Endothelial cell (in vitro differentiated cells): Measurements from ENCODE around the gene DDB1. TPM values are rescaled to one million over a fixed set of nuclear protein-coding genes. Genes with fewer than 3 reads are reported as not detected.

Source experiments
- total RNA-seq: library from RNA; stranded (reverse); fragmentation: NEBNext Ultra II Directional; extraction: Animal tissue kit (Norgen Biotek cat#: 25700); gene quantifications from one replicate; pipeline ENCODE4 v1.2.1, GENCODE V29; 2021; ENCODE audit not compliant: unreplicated experiment

The DDB1 gene
- total RNA-seq, 1 donor from 2014 or later = 239 TPM

Other genes starting within 250 kb of the DDB1 start
- gene CD5, start 230.6 kb downstream of the DDB1 start, total RNA-seq = not detected
- gene VPS37C, start 171.7 kb downstream of the DDB1 start, total RNA-seq = 23.9 TPM
- gene PGA3, start 129.6 kb downstream of the DDB1 start, total RNA-seq = 0.80 TPM
- gene PGA4, start 110.8 kb downstream of the DDB1 start, total RNA-seq = 0.64 TPM
- gene PGA5, start 91.9 kb downstream of the DDB1 start, total RNA-seq = 1.2 TPM
- 25.3 TPM for gene VWCE, start 37.8 kb downstream of the DDB1 start, total RNA-seq
- 53.1 TPM for gene TKFC, start 123 bp upstream of the DDB1 start, total RNA-seq
- gene CYB561A3, start 28.8 kb upstream of the DDB1 start, total RNA-seq = 21.6 TPM
- gene TMEM138, start 29.3 kb upstream of the DDB1 start, total RNA-seq = 18.8 TPM
- gene TMEM216, start 59.5 kb upstream of the DDB1 start, total RNA-seq = 11.6 TPM
- gene CPSF7, start 96.9 kb upstream of the DDB1 start, total RNA-seq = 79.5 TPM
- 47.2 TPM for gene SDHAF2, start 97.0 kb upstream of the DDB1 start, total RNA-seq
- gene LRRC10B, start 175.6 kb upstream of the DDB1 start, total RNA-seq = 0.13 TPM
- 9.7 TPM for gene SYT7, start 248.0 kb upstream of the DDB1 start, total RNA-seq